Chondrocyte (in vitro differentiated cells): ENCODE data around the gene KCNK17. TPM values are rescaled to one million over a fixed set of nuclear protein-coding genes. Genes with fewer than 3 reads are reported as not detected.

Source experiments
- DNase-seq: peaks from one replicate; pipeline ENCODE4 v3.0.0; 2021; ENCODE audit warnings: mixed read lengths, low spot score
- H3K27ac Mint-ChIP-seq: one replicate; pipeline ENCODE4 v1.8.0; 2021; ENCODE audit warnings: mild to moderate bottlenecking, moderate library complexity, mixed read lengths; ENCODE audit not compliant: unreplicated experiment
- H3K27me3 Mint-ChIP-seq: 2 replicates; pipeline ENCODE4 v1.8.0; 2021; ENCODE audit warnings: low read depth, mixed read lengths
- H3K36me3 Mint-ChIP-seq: 2 replicates; pipeline ENCODE4 v1.8.0; 2021; ENCODE audit warnings: low read depth, mixed read lengths
- H3K4me1 Mint-ChIP-seq: 2 replicates; pipeline ENCODE4 v1.8.0; 2021; ENCODE audit warnings: low read depth, mild to moderate bottlenecking, mixed read lengths
- H3K4me3 Mint-ChIP-seq: one replicate; pipeline ENCODE4 v1.8.0; 2021; ENCODE audit warnings: mild to moderate bottlenecking, moderate library complexity, mixed read lengths; ENCODE audit not compliant: unreplicated experiment
- H3K9me3 Mint-ChIP-seq: 2 replicates; pipeline ENCODE4 v1.8.0; 2021; ENCODE audit warnings: low read depth, mixed read lengths
- total RNA-seq: library from RNA; stranded (reverse); gene quantifications from 3 replicates; pipeline ENCODE4 v1.2.1, GENCODE V29; 2021
- TF ChIP-seq, protein P1 (sequence below): fragments of 200-600 bp; sonication (generic); IDR thresholded peaks from 2 replicates; pipeline ENCODE4 v1.5.0; 2021; ENCODE audit warnings: antibody characterized with exemption, mild to moderate bottlenecking, moderate library complexity

Gene KCNK17
- total RNA-seq, 1 donor from 2014 or later, result not detected

- Mint-ChIP-seq H3K9me3 (no peaks in the 10 kb centered on the region), H3K36me3 (peaks cover 2% of the 10 kb centered on the region), H3K27me3 (peaks cover 74% of the 10 kb centered on the region), H3K27ac (no peak within 1 kb of the TSS), H3K4me1 (no peaks in the 10 kb centered on the region), H3K4me3 (no peak within 1 kb of the TSS)
- TF ChIP-seq, protein P1, sequence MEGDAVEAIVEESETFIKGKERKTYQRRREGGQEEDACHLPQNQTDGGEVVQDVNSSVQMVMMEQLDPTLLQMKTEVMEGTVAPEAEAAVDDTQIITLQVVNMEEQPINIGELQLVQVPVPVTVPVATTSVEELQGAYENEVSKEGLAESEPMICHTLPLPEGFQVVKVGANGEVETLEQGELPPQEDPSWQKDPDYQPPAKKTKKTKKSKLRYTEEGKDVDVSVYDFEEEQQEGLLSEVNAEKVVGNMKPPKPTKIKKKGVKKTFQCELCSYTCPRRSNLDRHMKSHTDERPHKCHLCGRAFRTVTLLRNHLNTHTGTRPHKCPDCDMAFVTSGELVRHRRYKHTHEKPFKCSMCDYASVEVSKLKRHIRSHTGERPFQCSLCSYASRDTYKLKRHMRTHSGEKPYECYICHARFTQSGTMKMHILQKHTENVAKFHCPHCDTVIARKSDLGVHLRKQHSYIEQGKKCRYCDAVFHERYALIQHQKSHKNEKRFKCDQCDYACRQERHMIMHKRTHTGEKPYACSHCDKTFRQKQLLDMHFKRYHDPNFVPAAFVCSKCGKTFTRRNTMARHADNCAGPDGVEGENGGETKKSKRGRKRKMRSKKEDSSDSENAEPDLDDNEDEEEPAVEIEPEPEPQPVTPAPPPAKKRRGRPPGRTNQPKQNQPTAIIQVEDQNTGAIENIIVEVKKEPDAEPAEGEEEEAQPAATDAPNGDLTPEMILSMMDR, result no peak
- DNase-seq, result no peak
These were observed 8.2 kb upstream of the KCNK17 start, which contains the start of gene KCNK16 for GRCh38 chr6:39322306-39322850. Gene KCNK16, minus strand, starts transcription at chr6:39322702. Its CDS starts 162 bp downstream, at chr6:39322540.

DNA sequence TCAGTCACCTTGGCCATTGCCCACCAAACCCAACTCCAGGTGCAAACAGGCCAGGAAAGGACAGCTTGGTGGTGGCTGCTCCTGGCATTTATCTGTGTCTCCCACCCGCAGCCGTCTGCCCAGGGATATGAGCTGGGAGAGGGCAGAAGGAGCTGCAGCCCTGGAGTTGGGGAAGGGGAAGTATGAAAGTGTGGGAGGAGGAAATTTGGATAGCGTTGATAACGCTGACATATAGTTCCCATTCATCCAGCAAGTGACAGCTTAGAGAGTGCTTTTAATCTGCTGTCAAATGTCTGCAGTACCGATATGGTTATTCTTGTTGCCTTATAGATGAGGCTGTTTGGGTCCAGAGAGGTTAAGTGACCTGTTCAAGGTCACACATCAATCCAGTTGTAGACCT, 7.5 kb upstream of the KCNK17 start:
- Mint-ChIP-seq H3K27ac (no peak overlapping the region), H3K4me1 (no peaks in the 10 kb centered on the region), H3K9me3 (no peaks in the 10 kb centered on the region), H3K4me3 (no peak overlapping the region), H3K36me3 (peaks cover 2% of the 10 kb centered on the region), H3K27me3 (peaks cover 72% of the 10 kb centered on the region)
- DNase-seq, result no peak
- TF ChIP-seq, protein P1, result no peak

- Mint-ChIP-seq H3K27ac (no peak overlapping the region), H3K9me3 (no peaks in the 10 kb centered on the region), H3K4me1 (no peaks in the 10 kb centered on the region), H3K4me3 (no peak overlapping the region), H3K36me3 (peaks cover 2% of the 10 kb centered on the region), H3K27me3 (peaks cover 69% of the 10 kb centered on the region)
- no peak for DNase-seq
- TF ChIP-seq, protein P1, result no peak
These were observed 6.3 kb upstream of the KCNK17 start for GRCh38 chr6:39320363-39320984.

- DNase-seq, result no peak
- Mint-ChIP-seq H3K36me3 (peaks cover 2% of the 10 kb centered on the region), H3K4me3 (no peak overlapping the region), H3K27ac (no peak overlapping the region), H3K9me3 (no peaks in the 10 kb centered on the region), H3K4me1 (no peaks in the 10 kb centered on the region), H3K27me3 (peaks cover 71% of the 10 kb centered on the region)
- TF ChIP-seq, protein P1, result no peak
These were observed 5.6 kb upstream of the KCNK17 start for GRCh38 chr6:39319621-39320362.

GRCh38 chr6:39317256-39317655, 3.0 kb upstream of the KCNK17 start:
- Mint-ChIP-seq H3K4me3 (no peak overlapping the region), H3K36me3 (peaks cover 2% of the 10 kb centered on the region), H3K9me3 (no peaks in the 10 kb centered on the region), H3K27ac (no peak overlapping the region), H3K27me3 (peaks cover 72% of the 10 kb centered on the region), H3K4me1 (peaks cover 5% of the 10 kb centered on the region)
- TF ChIP-seq, protein P1, result no peak
- no peak for DNase-seq
